CD4-positive, alpha-beta T cell (primary cell): ENCODE results near the gene GALNTL6. TPM values are rescaled to one million over a fixed set of nuclear protein-coding genes. Genes with fewer than 3 reads are reported as not detected.

Source experiments
- ATAC-seq: fragments of 200-7000 bp; cut with Tn5 transposase; one replicate; pipeline ENCODE4 v1.10.0; 2022; ENCODE audit warnings: mild to moderate bottlenecking; ENCODE audit not compliant: poor library complexity
- CTCF ChIA-PET: fragments of 350-600 bp; sonication (Branson Sonifier 250); formaldehyde crosslinking; loops from one replicate; lab custom pipeline; 2021; ENCODE audit warnings: antibody characterized with exemption, inconsistent platforms; lab: Charles Lee
- POLR2A ChIA-PET: fragments of 350-600 bp; sonication (Branson Sonifier 250); formaldehyde crosslinking; loops from one replicate; lab custom pipeline; 2021; ENCODE audit warnings: antibody characterized with exemption, inconsistent platforms; lab: Charles Lee
- DNase-seq, 14 experiments: peaks; one replicate each; pipeline ENCODE4 v3.0.0-alpha.2; 2013 to 2020; ENCODE audit warnings: mixed read lengths in 2 of 14
- H3K27ac ChIP-seq, 2 donors: one replicate each; pipeline versions ENCODE4 v1.5.1 to v1.7.0; 2013; ENCODE audit warnings: low read length in 2 of 2, low read depth in 1 of 2, mild to moderate bottlenecking in 1 of 2
- H3K27me3 ChIP-seq, 2 experiments: 1 replicate in 1 of 2; 2 replicates in 1 of 2; pipeline versions ENCODE4 v1.6.1 to v1.7.0; 2013; ENCODE audit warnings: low read length in 2 of 2, control low read depth in 1 of 2, mild to moderate bottlenecking in 1 of 2, moderate library complexity in 1 of 2; ENCODE audit not compliant: insufficient read depth in 2 of 2, control insufficient read depth in 1 of 2
- H3K36me3 ChIP-seq: one replicate; pipeline ENCODE4 v1.6.1; 2013; ENCODE audit warnings: low read length, control low read depth; ENCODE audit not compliant: insufficient read depth
- H3K4me1 ChIP-seq: one replicate; pipeline ENCODE4 v1.6.1; 2013; ENCODE audit warnings: low read length, control low read depth; ENCODE audit not compliant: insufficient read depth
- H3K4me3 ChIP-seq: one replicate; pipeline ENCODE4 v1.5.1; 2013; ENCODE audit warnings: mild to moderate bottlenecking, low read length, moderate library complexity
- H3K9me3 ChIP-seq, 2 experiments: 1 replicate in 1 of 2; 2 replicates in 1 of 2; pipeline versions ENCODE4 v1.6.1 to v1.7.0; 2013; ENCODE audit warnings: low read length in 2 of 2, mild to moderate bottlenecking in 2 of 2, control low read depth in 1 of 2, moderate library complexity in 1 of 2; ENCODE audit not compliant: control insufficient read depth in 1 of 2, insufficient read depth in 1 of 2
- H3K27ac Mint-ChIP-seq: one replicate; pipeline ENCODE4 v1.8.0; 2020; ENCODE audit warnings: mixed read lengths
- H3K27me3 Mint-ChIP-seq: one replicate; pipeline ENCODE4 v1.8.0; 2021; ENCODE audit warnings: mixed read lengths
- H3K36me3 Mint-ChIP-seq: one replicate; pipeline ENCODE4 v1.8.0; 2021; ENCODE audit warnings: low read depth, mixed read lengths
- H3K4me1 Mint-ChIP-seq: one replicate; pipeline ENCODE4 v1.8.0; 2021; ENCODE audit warnings: low read depth, mixed read lengths
- H3K4me3 Mint-ChIP-seq: one replicate; pipeline ENCODE4 v1.8.0; 2020; ENCODE audit warnings: mild to moderate bottlenecking, mixed read lengths
- H3K9me3 Mint-ChIP-seq: one replicate; pipeline ENCODE4 v1.8.0; 2020; ENCODE audit warnings: mixed read lengths
- CTCF ChIP-seq: fragments of 200-600 bp; IDR thresholded peaks from one replicate; pipeline ENCODE4 v1.8.0; 2022; ENCODE audit warnings: antibody characterized with exemption, mild to moderate bottlenecking
- intact Hi-C, 2 experiments: fragments of 100-400 bp; cut with DNase I in 1 of 2; cut with micrococcal nuclease in 1 of 2; formaldehyde crosslinking; loops; one replicate each; pipeline versions ENCODE4 v1.15.1 to v1.9.0; 2023 to 2025; cut with DNase I, micrococcal nuclease
- total RNA-seq, 174 experiments: library from RNA in 2 of 174; stranded (reverse) in 2 of 174; gene quantifications; one replicate each; pipeline ENCODE4 v1.2.3 and lab custom pipeline; 2021 to 2026

Gene GALNTL6
- total RNA-seq, 2 experiments from 2014 or later, result not detected

DNA sequence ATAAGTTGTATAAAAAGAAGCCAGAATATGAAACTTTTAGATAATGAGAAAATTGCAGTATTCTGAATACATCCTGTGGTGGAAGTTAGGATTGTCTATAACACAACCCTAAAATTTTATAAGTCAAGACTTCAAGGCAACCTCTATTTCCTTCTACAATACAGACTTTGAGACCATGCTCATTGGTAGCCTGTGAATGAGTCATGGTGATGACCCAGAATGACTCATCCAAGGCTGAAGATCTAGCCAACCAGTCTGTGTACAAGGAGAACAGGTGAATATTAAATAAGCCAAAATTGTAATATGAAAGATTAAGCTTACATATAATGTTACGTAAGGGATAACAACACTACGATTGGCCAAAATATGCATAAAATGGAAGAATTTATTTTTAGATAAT is 879.5 kb downstream of the GALNTL6 start:
- Histone ChIP-seq H3K27ac (no peak overlapping the region), H3K4me1 (no peaks in the 10 kb centered on the region), H3K27me3 (no peaks in the 10 kb centered on the region), H3K36me3 (no peaks in the 10 kb centered on the region), H3K9me3 (peaks cover 3 to 12% of the 10 kb centered on the region in 2 experiments), H3K4me3 (no peak overlapping the region)
- Mint-ChIP-seq H3K9me3 (peaks cover 9% of the 10 kb centered on the region), H3K36me3 (no peaks in the 10 kb centered on the region), H3K27me3 (no peaks in the 10 kb centered on the region), H3K4me3 (no peak overlapping the region), H3K27ac (no peak overlapping the region), H3K4me1 (no peaks in the 10 kb centered on the region)
- ChIA-PET CTCF (no interaction called here), POLR2A (no interaction called here)
- ATAC-seq (no peak), DNase-seq (no peak)
- intact Hi-C loops, result no loop called here
- TF ChIP-seq CTCF, result no peak

- no peak for DNase-seq
- no peaks in the 10 kb centered on the region for H3K4me1 Mint-ChIP-seq
- H3K27me3 ChIP-seq, result no peaks in the 10 kb centered on the region
- no peak for TF ChIP-seq CTCF
- H3K27ac ChIP-seq, result no peak overlapping the region
- intact Hi-C loops, result no loop called here
- H3K9me3 Mint-ChIP-seq, result peaks cover 8% of the 10 kb centered on the region
- no peak overlapping the region for H3K27ac Mint-ChIP-seq
- H3K36me3 ChIP-seq, result no peaks in the 10 kb centered on the region
- ChIA-PET CTCF (no interaction called here), POLR2A (no interaction called here)
- H3K4me3 Mint-ChIP-seq, result no peak overlapping the region
- H3K27me3 Mint-ChIP-seq, result no peaks in the 10 kb centered on the region
- no peak overlapping the region for H3K4me3 ChIP-seq
- no peak for ATAC-seq
- H3K36me3 Mint-ChIP-seq, result no peaks in the 10 kb centered on the region
- no peaks in the 10 kb centered on the region for H3K9me3 ChIP-seq
- H3K4me1 ChIP-seq, result no peaks in the 10 kb centered on the region
Measured at GRCh38 chr4:172698256-172698655, 885.1 kb downstream of the GALNTL6 start.

DNA sequence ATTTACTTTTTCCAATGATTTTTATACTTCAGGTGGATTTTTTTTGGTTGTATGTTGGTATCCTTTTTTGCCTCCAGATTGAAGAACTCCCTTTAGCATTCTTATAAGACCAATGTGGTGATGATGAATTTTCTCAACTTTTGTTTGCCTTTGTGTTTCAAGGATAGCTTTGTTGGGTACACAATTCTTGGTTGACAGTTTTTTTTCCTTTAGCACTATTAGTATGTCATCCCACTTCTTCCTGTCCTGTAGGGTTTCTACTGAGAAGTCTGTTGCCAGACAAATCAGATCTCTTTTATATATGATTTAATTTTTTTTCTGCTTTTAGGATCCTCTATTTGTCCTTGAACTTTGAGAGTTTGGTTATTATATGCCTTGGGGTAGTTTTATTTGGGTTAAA is 892.4 kb downstream of the GALNTL6 start:
- Mint-ChIP-seq H3K4me3 (no peak overlapping the region), H3K27ac (no peak overlapping the region), H3K9me3 (peaks cover 25% of the 10 kb centered on the region), H3K4me1 (no peaks in the 10 kb centered on the region), H3K27me3 (no peaks in the 10 kb centered on the region), H3K36me3 (no peaks in the 10 kb centered on the region)
- Histone ChIP-seq H3K27ac (no peak overlapping the region), H3K9me3 (peaks cover 0 to 15% of the 10 kb centered on the region in 2 experiments), H3K4me3 (no peak overlapping the region), H3K36me3 (no peaks in the 10 kb centered on the region), H3K4me1 (no peaks in the 10 kb centered on the region), H3K27me3 (no peaks in the 10 kb centered on the region)
- DNase-seq (no peak), ATAC-seq (no peak)
- no peak for TF ChIP-seq CTCF
- POLR2A ChIA-PET, result no interaction called here
- CTCF ChIA-PET, result no interaction called here
- intact Hi-C loops, result no loop called here
